Type B pancreatic cell (in vitro differentiated cells): ENCODE data around the gene ALK. TPM values are rescaled to one million over a fixed set of nuclear protein-coding genes. Genes with fewer than 3 reads are reported as not detected.

Experiments used
- DNase-seq: peaks from one replicate; pipeline ENCODE4 v3.0.0; 2021; ENCODE audit warnings: mixed read lengths; ENCODE audit not compliant: unreplicated experiment; ENCODE audit errors: extremely low spot score
- H3K27ac Mint-ChIP-seq: 2 replicates; pipeline ENCODE4 v1.8.0; 2021; ENCODE audit warnings: mild to moderate bottlenecking, mixed read lengths
- H3K27me3 Mint-ChIP-seq: 2 replicates; pipeline ENCODE4 v1.8.0; 2021; ENCODE audit warnings: mixed read lengths
- H3K36me3 Mint-ChIP-seq: 2 replicates; pipeline ENCODE4 v1.8.0; 2021; ENCODE audit warnings: mixed read lengths
- H3K4me1 Mint-ChIP-seq: one replicate; pipeline ENCODE4 v1.8.0; 2021; ENCODE audit warnings: mixed read lengths; ENCODE audit not compliant: unreplicated experiment
- H3K4me3 Mint-ChIP-seq: 2 replicates; pipeline ENCODE4 v1.8.0; 2021; ENCODE audit warnings: mild to moderate bottlenecking, mixed read lengths
- H3K9me3 Mint-ChIP-seq: 2 replicates; pipeline ENCODE4 v1.8.0; 2021; ENCODE audit warnings: mixed read lengths
- CTCF ChIP-seq: fragments of 200-600 bp; sonication (generic); conservative IDR thresholded peaks from 2 replicates; pipeline ENCODE4 v1.5.0; 2021; ENCODE audit warnings: antibody characterized with exemption, mild to moderate bottlenecking
- total RNA-seq: library from RNA; stranded (reverse); gene quantifications from 2 replicates; pipeline ENCODE4 v1.2.1, GENCODE V29; 2021; ENCODE audit warnings: low replicate concordance

Gene ALK
- total RNA-seq, 1 donor from 2014 or later: 7.7 TPM

- H3K36me3 Mint-ChIP-seq: no peaks in the 10 kb centered on the region
- H3K4me1 Mint-ChIP-seq: peaks cover 20% of the 10 kb centered on the region
- TF ChIP-seq CTCF: no peak
- H3K27me3 Mint-ChIP-seq: peaks cover 4% of the 10 kb centered on the region
- peaks cover 5% of the 10 kb centered on the region for H3K9me3 Mint-ChIP-seq
- DNase-seq: no peak
- no peak overlapping the region for H3K27ac Mint-ChIP-seq
- H3K4me3 Mint-ChIP-seq: no peak overlapping the region
These were observed 515.7 kb downstream of the ALK start for GRCh38 chr2:29405707-29406106.

DNA sequence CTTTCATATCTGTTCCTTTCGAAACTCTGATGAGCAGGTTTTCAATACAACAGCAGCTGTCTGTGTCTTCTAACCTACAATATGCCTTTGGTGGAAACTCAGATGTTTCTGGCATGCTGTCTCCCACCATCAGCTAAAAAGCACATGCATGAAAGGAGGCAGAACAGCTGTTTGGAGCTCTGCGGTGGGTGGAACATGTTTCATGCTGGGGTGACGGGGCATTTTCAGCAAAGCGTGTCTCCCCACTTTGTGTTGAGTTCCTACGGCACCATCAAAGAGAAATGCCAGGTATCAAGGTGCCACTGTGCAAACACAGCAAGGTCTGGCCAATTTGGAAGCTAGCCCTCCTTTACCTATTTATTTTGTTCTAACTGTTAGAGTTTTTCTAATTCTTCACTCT, 516.1 kb downstream of the ALK start:
- peaks cover 20% of the 10 kb centered on the region for H3K4me1 Mint-ChIP-seq
- no peak for DNase-seq
- no peak overlapping the region for H3K4me3 Mint-ChIP-seq
- H3K36me3 Mint-ChIP-seq: no peaks in the 10 kb centered on the region
- peaks cover 5% of the 10 kb centered on the region for H3K9me3 Mint-ChIP-seq
- no peak for TF ChIP-seq CTCF
- no peak overlapping the region for H3K27ac Mint-ChIP-seq
- peaks cover 4% of the 10 kb centered on the region for H3K27me3 Mint-ChIP-seq

DNA sequence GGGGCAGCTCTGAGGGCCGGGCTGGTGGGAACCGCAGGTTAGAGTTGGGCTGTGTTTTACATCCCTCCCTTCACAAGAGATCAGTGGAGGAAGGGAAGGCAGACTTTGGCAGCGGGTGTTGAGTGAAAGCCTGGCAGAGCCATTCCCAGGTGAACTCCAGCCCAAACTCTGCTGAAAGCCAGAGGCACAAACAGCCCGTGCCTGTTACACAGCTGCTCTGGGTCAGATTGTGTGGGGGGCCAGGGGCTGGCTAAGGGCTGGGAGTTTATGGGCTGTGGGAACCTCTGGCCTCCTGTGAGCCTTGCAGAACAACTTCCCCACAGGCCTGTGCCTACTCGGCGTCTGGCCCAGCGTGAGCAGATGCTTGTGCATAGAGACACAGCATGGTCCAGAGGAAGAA, 519.4 kb downstream of the ALK start:
- DNase-seq: no peak
- Mint-ChIP-seq H3K27ac (no peak overlapping the region), H3K4me1 (peaks cover 25% of the 10 kb centered on the region), H3K9me3 (no peaks in the 10 kb centered on the region), H3K4me3 (no peak overlapping the region), H3K27me3 (peaks cover 4% of the 10 kb centered on the region), H3K36me3 (no peaks in the 10 kb centered on the region)
- TF ChIP-seq CTCF: no peak

DNA sequence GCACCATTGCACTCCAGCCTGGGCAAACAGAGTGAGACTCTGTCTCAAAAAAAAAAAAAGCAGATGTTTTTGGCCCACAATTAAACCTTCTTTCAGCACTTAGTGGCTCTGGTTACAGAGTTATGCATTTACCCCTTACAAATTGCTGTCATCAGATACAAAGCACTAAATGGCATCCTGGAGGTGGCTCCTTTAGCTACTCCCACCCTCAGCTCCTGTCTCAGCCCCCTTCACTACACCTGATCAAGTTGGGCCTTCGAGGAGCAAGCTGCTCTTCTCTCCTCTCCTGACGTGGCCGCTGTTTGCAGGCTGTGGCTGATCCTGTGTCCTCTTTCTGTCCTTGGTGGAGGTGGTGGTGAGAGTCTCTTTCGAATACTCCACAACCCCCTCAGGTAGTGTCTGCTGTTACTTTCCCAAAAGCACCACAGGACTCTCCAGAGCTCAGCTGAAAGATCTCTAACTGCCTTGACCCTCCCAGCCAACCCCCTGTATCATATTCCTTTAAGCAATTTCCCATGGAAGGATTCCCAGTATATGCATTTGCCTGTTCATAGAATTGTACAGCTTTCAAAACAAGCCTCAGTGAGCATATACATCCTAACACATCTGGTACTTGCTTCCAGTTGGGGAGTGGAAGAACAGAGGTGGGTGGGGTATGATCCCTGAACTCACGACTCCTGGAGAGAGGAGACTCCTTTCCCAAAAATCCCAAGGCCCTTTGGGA, 520.3 kb downstream of the ALK start:
- TF ChIP-seq CTCF: no peak
- H3K4me3 Mint-ChIP-seq: no peak overlapping the region
- H3K4me1 Mint-ChIP-seq: peaks cover 25% of the 10 kb centered on the region
- no peaks in the 10 kb centered on the region for H3K9me3 Mint-ChIP-seq
- no peak overlapping the region for H3K27ac Mint-ChIP-seq
- DNase-seq: no peak
- H3K36me3 Mint-ChIP-seq: no peaks in the 10 kb centered on the region
- H3K27me3 Mint-ChIP-seq: peaks cover 4% of the 10 kb centered on the region

GRCh38 chr2:29398384-29399237, 522.8 kb downstream of the ALK start:
- H3K36me3 Mint-ChIP-seq: no peaks in the 10 kb centered on the region
- no peak for TF ChIP-seq CTCF
- peaks cover 11% of the 10 kb centered on the region for H3K27me3 Mint-ChIP-seq
- no peak overlapping the region for H3K4me3 Mint-ChIP-seq
- H3K4me1 Mint-ChIP-seq: peaks cover 21% of the 10 kb centered on the region
- DNase-seq: no peak
- H3K27ac Mint-ChIP-seq: no peak overlapping the region
- H3K9me3 Mint-ChIP-seq: no peaks in the 10 kb centered on the region
